SH-SY5Y (cell line): Measurements from ENCODE around the gene B3GAT3.

ENCODE experiments used
- GATA2 ChIP-seq: IDR thresholded peaks from 2 replicates; pipeline ENCODE4 v1.6.1; 2011; ENCODE audit warnings: mild to moderate bottlenecking, low read depth, low read length
- GATA3 ChIP-seq: IDR thresholded peaks from 2 replicates; pipeline ENCODE4 v1.6.1; 2011; ENCODE audit warnings: low read depth, mild to moderate bottlenecking, low read length, moderate library complexity

Gene B3GAT3

DNA sequence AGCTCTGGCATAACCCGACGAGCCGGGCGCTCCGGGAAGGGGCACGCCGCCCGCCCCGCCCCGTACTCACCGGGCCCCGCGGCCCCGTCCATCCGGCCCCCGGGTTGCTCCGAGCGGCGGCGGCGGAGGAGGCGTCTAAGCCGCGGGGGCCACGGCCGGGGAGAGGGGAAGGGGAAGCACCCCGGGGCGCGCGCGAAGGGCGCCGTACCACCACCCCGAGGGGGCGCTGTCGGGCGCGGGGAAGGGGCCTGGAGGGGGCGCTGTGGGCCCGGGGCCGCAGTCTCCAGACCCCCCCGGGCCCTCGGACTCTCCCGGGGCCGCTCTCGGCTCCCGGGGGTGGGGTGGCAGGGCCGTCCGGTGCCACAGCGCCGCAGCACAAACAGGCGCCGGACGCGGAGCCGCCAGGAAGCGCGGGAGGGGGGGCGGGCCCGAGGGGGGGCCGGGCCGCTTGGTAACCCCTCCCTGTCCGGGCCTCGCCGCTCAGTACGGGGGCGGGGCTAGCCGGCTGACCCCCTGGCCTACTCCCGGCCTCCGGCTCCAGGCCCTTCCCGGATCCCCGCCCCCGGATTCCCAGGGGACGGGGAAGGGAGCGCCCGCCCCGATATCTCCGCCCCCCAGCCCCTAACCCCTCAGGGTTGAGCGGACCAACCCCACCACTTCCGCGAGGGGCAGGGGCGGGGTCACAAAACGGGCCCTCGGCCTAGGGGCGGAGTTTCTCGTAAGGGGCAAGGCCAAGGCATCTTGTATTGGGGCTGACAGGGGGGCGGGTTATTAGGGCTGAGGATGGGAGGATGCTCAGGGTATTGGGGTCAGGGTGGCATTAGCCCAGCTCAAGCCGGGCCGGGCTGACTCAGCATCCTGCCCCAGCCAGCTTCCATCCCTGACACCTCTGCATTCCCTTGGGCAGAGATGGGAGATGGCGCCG lies 9.2 kb downstream of the B3GAT3 start, which contains the start of the genes EML3 and ROM1:
TSS of gene EML3 (minus strand) at position 410 of the 925 bp plus-strand sequence. CDS start at position 92, 318 bp downstream.
TSS of gene ROM1 (plus strand) at position 892 of the 925 bp plus-strand sequence. CDS start at position 917, 25 bp downstream.
- TF ChIP-seq GATA2, result no peak
- no peak for TF ChIP-seq GATA3

DNA sequence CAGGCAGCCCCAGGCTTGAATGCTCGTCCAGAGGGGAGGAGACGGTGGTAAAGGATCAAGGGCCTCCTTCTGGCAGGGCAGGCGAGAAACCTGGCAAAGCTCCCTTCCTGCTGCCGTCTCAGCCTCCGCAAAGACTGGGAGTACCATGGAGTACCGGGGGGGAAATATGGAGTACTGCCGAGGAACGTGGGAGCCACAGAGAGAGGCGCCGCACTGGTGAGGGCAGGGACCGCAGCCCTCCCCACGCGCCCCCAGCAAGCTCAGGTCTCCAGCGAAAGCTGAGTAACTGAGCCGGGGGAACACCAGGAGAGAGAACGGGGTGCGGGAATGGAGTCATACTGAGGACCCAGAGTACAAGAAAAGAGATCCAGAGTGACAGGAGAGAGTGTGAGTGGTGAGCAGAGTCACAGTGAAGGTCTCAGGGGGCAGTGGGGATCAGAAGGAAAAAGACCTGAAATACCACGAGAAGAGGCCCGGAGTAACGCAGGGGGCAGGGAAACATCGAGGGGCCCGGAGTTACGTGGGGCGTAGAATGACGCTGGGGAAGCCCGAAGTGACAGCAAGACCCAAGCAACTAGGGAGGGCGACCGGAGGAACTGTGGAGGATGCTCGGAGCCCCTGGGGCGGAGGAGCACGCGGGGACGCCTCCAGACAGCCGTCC lies 10.0 kb downstream of the B3GAT3 start:
- TF ChIP-seq GATA3, result no peak
- no peak for TF ChIP-seq GATA2

DNA sequence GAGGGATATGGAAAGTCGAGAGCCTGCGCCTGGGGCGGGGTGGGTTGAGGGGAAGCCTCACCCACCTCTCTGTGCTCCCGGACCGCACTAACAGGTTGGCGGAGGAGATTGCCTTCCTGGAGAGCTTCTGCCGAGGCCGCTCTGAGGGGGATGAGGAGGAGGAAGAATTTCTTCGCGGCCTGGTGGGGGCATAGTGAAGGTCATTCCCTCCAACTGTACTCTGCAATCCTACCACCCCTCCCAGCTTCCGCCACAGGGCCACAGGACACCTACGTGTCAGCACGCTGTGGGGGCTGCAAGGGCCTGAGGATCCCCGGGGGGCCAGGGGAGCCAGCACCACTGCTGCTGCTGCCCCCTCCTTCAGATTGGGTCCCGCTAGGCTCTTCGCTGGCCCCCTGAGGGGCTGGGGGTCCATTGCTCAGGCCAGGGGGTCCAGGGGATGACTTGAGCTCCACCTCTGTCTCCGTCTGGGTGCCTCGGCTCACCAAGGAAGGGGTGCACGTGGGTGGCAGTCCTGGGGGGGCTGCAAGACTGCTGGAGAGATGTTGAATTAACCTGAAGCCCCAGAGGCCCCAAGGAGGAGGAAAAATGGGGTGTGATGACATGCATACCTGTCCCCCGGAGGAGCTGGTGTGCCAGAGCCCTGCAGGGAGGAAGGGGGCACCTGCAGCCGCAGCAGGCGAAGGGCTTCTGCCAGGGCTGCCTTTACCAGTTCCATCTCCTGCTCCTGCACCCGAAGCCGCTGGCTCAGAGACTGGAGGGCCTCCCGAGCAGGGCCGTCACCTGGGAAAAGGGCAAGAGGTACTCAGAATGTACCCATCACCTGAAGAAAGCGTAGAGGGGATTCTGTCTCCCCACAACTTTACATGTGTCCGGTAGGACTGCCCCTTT lies 10.7 kb downstream of the B3GAT3 start:
- TF ChIP-seq GATA3 (no peak), GATA2 (no peak)

DNA sequence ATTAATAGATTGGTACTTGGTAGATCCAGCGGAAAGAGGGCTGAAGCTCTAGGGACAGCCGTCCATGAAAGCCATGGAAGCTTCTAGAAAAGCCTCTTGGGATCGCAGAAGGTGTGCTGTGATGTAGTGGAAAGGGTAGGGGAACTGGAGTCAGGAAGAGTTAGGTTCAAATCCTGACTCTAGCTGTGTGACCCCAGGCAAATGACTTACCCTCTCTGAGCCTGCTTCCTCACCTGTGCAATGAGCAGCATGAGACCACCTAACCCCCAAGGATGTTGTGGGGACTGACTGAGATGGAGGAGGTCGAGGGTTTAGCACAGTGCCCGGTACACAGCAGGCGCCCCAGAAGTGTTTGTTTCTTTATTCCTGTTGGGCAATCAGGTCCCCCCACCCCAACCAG lies 11.4 kb downstream of the B3GAT3 start:
- TF ChIP-seq GATA2 (no peak), GATA3 (no peak)

DNA sequence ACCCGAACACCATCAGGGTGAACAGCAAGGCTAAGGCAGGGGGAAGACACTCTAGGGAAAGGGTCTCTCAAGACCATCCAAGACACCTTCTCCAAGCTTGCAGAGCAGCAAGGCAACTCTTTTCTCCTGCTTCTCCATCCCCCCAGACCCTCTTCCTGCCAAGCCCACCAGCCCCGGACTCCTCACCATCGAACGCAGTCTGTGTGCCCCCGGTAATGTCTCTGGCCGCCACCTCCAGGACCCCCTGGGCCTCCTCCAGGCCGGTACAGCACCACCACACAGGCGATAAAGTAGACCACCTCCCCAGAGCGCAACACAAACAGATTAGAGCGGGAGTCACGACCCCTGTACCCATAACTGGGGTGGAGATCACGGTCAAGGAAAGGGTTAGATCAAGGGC lies 13.0 kb downstream of the B3GAT3 start:
- no peak for TF ChIP-seq GATA3
- no peak for TF ChIP-seq GATA2

- TF ChIP-seq GATA3, result no peak
- no peak for TF ChIP-seq GATA2
Measured at GRCh38 chr11:62607714-62608113, 14.1 kb downstream of the B3GAT3 start.

GRCh38 chr11:62605902-62606301 lies 15.9 kb downstream of the B3GAT3 start:
- TF ChIP-seq GATA3 (no peak), GATA2 (no peak)

- no peak for TF ChIP-seq GATA3
- TF ChIP-seq GATA2, result no peak
Measured at GRCh38 chr11:62605467-62605866, 16.3 kb downstream of the B3GAT3 start.

- TF ChIP-seq GATA2 (no peak), GATA3 (no peak)
Measured at GRCh38 chr11:62604460-62605120, 17.2 kb downstream of the B3GAT3 start.

- no peak for TF ChIP-seq GATA2
- no peak for TF ChIP-seq GATA3
Measured at GRCh38 chr11:62603776-62604299, 17.9 kb downstream of the B3GAT3 start.

DNA sequence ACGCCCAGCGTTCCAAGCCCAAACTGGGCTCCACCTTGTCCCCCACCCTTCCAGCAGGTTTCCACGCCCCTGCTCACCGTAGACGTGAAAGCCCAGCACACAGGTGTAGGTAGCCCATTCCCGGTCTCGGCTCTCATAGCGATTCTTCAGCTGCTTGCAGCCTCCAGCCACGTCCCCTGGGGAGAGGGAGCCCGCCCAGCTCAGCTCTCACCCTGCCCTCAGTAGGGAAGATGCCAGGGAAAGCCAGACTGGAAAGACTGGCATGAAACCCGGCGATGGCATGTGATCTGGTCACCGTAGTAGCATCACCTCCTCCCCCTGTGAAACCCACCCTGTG lies 18.7 kb downstream of the B3GAT3 start:
- TF ChIP-seq GATA2, result no peak
- TF ChIP-seq GATA3, result no peak

- TF ChIP-seq GATA3 (no peak), GATA2 (no peak)
Measured at GRCh38 chr11:62602141-62603071, 19.4 kb downstream of the B3GAT3 start.
